Lower lobe of right lung (tissue), 2 donors: Measurements from ENCODE around the gene SRP68. TPM values are rescaled to one million over a fixed set of nuclear protein-coding genes. Genes with fewer than 3 reads are reported as not detected.
"Not testable (repeated sequence)": the region's sequence is repeated elsewhere in the genome, so short reads cannot be mapped to it uniquely, and the experiment has no call there.

Experiments used
- ATAC-seq, 2 donors: fragments of 200-7000 bp; cut with Tn5 transposase; one replicate each; pipeline ENCODE4 v1.9.1; 2020 to 2022; ENCODE audit warnings: mild to moderate bottlenecking in 2 of 2, moderate library complexity in 2 of 2
- DNase-seq: peaks from one replicate; pipeline ENCODE4 v3.0.0-alpha.2; 2020
- H3K27ac ChIP-seq: fragments of 200-600 bp; one replicate; pipeline ENCODE4 v1.8.0; 2022
- H3K27me3 ChIP-seq: fragments of 200-600 bp; one replicate; pipeline ENCODE4 v1.8.0; 2022; ENCODE audit warnings: low read depth
- H3K36me3 ChIP-seq: fragments of 200-600 bp; one replicate; pipeline ENCODE4 v1.8.0; 2022; ENCODE audit warnings: mild to moderate bottlenecking
- H3K4me1 ChIP-seq: fragments of 200-600 bp; one replicate; pipeline ENCODE4 v1.8.0; 2022
- H3K4me3 ChIP-seq: fragments of 200-600 bp; one replicate; pipeline ENCODE4 v1.8.0; 2022; ENCODE audit warnings: mild to moderate bottlenecking
- H3K9me3 ChIP-seq: fragments of 200-600 bp; one replicate; pipeline ENCODE4 v1.8.0; 2022
- intact Hi-C: fragments of 100-400 bp; cut with DNase I; formaldehyde crosslinking; loops from one replicate; pipeline ENCODE4 v1.11.0; 2022
- total RNA-seq: library from RNA; stranded (reverse); fragmentation: NEBNext Ultra II Directional; extraction: Animal tissue kit (Norgen Biotek cat#: 25700); gene quantifications from one replicate; pipeline ENCODE4 v1.2.1, GENCODE V29; 2021
- TF ChIP-seq, protein P1 (sequence below): fragments of 200-600 bp; IDR thresholded peaks from one replicate; pipeline ENCODE4 v1.8.0; 2022; ENCODE audit warnings: antibody characterized with exemption, mild to moderate bottlenecking
- donor health status: DM: no; HTN: yes; CAD: no; lungs with severe emphysema.

SRP68 gene
- total RNA-seq, 1 donor from 2014 or later: 65.0 TPM

DNA sequence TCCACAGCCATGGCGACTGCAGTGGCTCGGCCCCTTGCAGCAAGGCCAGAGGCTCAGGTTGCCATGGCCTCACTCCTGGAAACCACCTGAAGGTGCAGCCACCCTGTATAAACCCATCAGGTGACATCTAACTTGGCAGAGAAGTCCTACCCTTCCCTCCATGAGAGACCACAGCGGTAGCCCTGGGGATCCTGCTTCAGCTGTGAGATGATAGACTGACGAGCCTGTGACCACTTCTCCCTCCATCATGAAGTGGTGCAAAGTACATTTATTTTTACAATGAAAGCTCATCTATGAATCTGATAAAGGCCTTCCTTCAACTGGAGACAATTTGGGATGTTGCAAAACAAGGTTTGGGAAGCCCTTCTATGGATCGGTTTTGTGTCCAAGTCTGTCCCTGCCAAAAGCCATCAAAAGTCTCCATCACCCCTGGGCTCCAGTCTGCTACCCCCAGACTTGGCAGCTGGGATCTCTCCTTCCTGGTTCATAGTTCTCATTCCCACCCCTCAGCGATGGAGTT, 8.5 kb upstream of the SRP68 start:
- no peaks in the 10 kb centered on the region for H3K9me3 ChIP-seq
- no peak overlapping the region for H3K4me3 ChIP-seq
- H3K27ac ChIP-seq: no peak overlapping the region
- intact Hi-C loops: no loop called here
- TF ChIP-seq, protein P1, sequence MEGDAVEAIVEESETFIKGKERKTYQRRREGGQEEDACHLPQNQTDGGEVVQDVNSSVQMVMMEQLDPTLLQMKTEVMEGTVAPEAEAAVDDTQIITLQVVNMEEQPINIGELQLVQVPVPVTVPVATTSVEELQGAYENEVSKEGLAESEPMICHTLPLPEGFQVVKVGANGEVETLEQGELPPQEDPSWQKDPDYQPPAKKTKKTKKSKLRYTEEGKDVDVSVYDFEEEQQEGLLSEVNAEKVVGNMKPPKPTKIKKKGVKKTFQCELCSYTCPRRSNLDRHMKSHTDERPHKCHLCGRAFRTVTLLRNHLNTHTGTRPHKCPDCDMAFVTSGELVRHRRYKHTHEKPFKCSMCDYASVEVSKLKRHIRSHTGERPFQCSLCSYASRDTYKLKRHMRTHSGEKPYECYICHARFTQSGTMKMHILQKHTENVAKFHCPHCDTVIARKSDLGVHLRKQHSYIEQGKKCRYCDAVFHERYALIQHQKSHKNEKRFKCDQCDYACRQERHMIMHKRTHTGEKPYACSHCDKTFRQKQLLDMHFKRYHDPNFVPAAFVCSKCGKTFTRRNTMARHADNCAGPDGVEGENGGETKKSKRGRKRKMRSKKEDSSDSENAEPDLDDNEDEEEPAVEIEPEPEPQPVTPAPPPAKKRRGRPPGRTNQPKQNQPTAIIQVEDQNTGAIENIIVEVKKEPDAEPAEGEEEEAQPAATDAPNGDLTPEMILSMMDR: no peak
- peaks cover 40% of the 10 kb centered on the region for H3K36me3 ChIP-seq
- ATAC-seq (no peak), DNase-seq (no peak)
- H3K4me1 ChIP-seq: peaks cover 18% of the 10 kb centered on the region
- peaks cover 42% of the 10 kb centered on the region for H3K27me3 ChIP-seq

- DNase-seq: no peak
- H3K27me3 ChIP-seq: peaks cover 49% of the 10 kb centered on the region
- intact Hi-C loops: no loop called here
Measured at GRCh38 chr17:76079956-76080767, 7.8 kb upstream of the SRP68 start.

GRCh38 chr17:76079535-76079955, 7.2 kb upstream of the SRP68 start:
- H3K27me3 ChIP-seq: peaks cover 55% of the 10 kb centered on the region
- no peak overlapping the region for H3K27ac ChIP-seq
- no peaks in the 10 kb centered on the region for H3K9me3 ChIP-seq
- DNase-seq: no peak
- H3K4me3 ChIP-seq: no peak overlapping the region
- H3K36me3 ChIP-seq: peaks cover 28% of the 10 kb centered on the region
- no peak for ATAC-seq
- intact Hi-C loops: no loop called here
- TF ChIP-seq, protein P1: no peak
- peaks cover 30% of the 10 kb centered on the region for H3K4me1 ChIP-seq

More at GRCh38 chr17:76079956-76080767, 7.8 kb upstream of the SRP68 start:
- no peak overlapping the region for H3K27ac ChIP-seq
- TF ChIP-seq, protein P1: no peak
- ATAC-seq: no peak
- peaks cover 34% of the 10 kb centered on the region for H3K36me3 ChIP-seq
- peaks cover 24% of the 10 kb centered on the region for H3K4me1 ChIP-seq
- no peaks in the 10 kb centered on the region for H3K9me3 ChIP-seq
- H3K4me3 ChIP-seq: no peak overlapping the region

DNA sequence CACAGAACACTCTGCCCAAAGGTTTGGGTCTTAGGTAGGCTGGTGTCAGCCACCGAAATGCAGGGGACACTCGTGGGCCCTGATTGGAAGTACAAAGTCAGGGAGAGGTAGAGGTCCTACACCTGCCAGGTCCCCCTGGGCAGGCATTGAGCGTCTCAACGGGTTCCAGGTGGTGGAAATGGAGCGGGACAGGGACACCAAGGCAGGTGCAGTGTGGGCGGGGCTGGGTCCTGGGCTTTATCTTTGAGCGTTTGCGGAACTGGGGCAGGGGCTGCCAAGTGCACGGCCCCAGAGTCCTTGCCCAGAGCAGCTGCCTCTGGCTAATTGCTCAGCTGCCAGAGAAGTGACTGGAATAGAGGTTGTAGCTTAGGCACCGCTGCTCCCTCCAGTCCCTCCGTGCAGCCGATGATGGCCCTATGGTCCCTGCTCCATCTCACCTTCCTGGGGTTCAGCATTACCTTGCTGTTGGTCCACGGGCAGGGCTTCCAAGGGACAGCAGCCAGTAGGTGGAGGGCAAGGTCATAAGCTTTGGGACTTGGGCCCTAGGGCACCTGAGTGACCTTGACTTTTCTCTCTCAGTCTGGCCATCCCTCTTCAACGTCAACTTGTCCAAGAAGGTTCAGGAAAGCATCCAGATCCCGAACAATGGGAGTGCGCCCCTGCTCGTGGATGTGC, 6.7 kb upstream of the SRP68 start, which contains the start of gene ZACN:
ZACN (plus strand) TSS at position 323 of the 675 bp plus-strand sequence; CDS start at position 406, 83 bp downstream.
- H3K9me3 ChIP-seq: no peaks in the 10 kb centered on the region
- H3K4me1 ChIP-seq: peaks cover 36% of the 10 kb centered on the region
- TF ChIP-seq, protein P1: no peak
- peaks cover 60% of the 10 kb centered on the region for H3K27me3 ChIP-seq
- intact Hi-C loops: no loop called here
- ATAC-seq (no peak), DNase-seq (no peak)
- H3K27ac ChIP-seq: no peak within 1 kb of the TSS
- H3K4me3 ChIP-seq: no peak within 1 kb of the TSS
- peaks cover 22% of the 10 kb centered on the region for H3K36me3 ChIP-seq

DNA sequence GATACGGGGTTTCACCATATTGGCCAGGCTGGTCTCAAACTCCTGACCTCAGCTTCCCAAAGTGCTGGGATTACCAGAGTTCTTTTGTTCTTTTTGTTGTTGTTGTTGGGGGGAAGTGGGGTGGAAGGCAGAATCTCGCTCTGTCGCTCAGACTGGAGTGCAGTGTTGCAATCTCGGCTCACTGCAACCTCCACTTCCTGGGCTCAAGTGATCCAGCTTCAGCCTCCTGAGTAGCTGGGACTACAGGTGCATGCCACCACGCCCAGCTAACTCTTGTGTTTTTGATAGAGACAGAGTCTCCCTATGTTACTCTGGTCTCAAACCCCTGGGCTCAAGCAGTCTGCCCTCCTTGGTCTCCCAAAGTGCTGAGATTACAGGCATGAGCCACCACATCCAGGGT, 6.1 kb upstream of the SRP68 start:
- ATAC-seq, DNase-seq, H3K9me3 ChIP-seq, H3K27ac ChIP-seq, intact Hi-C loops, H3K4me3 ChIP-seq: not testable (repeated sequence)
- H3K27me3 ChIP-seq: peaks cover 67% of the 10 kb centered on the region
- H3K4me1 ChIP-seq: peaks cover 36% of the 10 kb centered on the region
- peaks cover 16% of the 10 kb centered on the region for H3K36me3 ChIP-seq
